PC-9 (cell line): ENCODE data around the gene UTP11.

Source experiments
- CTCF ChIP-seq: fragments of 200-600 bp; sonication (generic); conservative IDR thresholded peaks from 2 replicates; pipeline ENCODE4 v1.6.1; 2017; ENCODE audit warnings: mixed run types, antibody characterized with exemption, mild to moderate bottlenecking, moderate library complexity
- EZH2 ChIP-seq: fragments of 200-600 bp; sonication (generic); IDR thresholded peaks from 2 replicates; pipeline ENCODE4 v1.8.0; 2017; ENCODE audit warnings: antibody characterized with exemption, low read depth

DNA sequence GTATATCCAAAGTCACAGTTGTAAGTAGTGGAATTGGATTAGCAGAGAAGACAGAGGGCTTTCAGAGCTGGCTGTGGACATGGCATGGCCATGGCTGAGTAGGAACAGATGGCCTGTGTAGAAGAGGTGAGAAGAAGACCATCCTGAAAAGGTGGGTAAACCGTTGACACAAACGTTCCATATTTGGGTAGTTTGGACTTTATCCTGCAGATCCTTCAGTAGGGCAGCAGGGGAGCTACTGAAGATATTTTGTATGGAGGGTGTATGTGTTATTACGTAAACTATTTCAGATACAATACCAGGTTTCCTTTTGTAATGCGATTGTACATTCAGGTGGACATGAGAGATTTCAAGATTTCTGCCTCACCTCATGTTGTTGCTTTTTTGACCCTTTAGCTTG lies 1.6 kb downstream of the UTP11 start:
- TF ChIP-seq CTCF: no peak
- no peak for TF ChIP-seq EZH2
